Renal pelvis (tissue), 4 donors: ENCODE results near the gene IL1RL1. TPM values are rescaled to one million over a fixed set of nuclear protein-coding genes. Genes with fewer than 3 reads are reported as not detected.
"Not testable (repeated sequence)": the region's sequence is repeated elsewhere in the genome, so short reads cannot be mapped to it uniquely, and the experiment has no call there.

Experiments
- DNase-seq: peaks from one replicate; pipeline ENCODE4 v3.0.0-alpha.2; 2013
- polyA plus RNA-seq, 3 donors: library from polyadenylated mRNA; unstranded; fragments of 120-200 nt; gene quantifications; one replicate each; pipeline ENCODE4 v1.2.1, GENCODE V29; 2013; ENCODE audit not compliant: insufficient read length in 3 of 3

IL1RL1 gene
- polyA plus RNA-seq, 3 donors = 0.46 to 1.0 (median 0.53) TPM

DNA sequence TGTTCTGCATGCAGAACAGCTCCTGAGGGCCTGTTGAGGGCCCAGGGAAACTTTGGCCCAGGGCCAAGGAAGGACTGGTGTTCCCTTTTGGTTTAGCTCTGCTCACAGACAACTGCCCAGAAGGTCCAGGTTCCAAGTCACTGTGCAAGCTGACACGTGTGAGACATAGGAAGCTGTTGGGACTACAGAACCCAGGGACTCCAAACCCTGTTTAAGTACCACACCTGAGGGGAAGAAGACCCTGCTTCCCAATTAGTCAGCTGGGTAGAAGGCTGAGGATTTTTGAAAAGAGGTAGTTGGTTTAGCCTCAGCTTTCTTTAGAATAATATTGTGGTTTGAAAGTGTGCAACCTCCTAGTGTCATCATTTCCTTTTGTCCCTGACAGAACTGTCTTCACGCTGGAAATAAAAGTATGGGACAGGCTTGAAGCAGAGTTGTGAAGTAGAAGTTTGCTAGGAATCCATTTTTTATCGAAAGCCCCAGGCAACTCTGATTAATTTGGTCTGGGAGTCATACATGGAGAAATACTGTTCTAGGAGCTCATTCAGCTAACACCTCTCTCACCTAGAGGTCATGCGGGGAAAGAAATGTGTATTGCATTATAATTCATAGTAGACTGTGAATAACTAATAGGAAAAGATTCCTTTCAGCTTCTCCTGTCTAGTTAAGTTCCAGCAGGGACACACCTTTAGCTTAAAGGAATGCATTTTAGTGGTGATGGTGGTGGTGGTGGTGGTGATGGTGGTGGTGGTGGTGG is 19.9 kb upstream of the IL1RL1 start:
- no peak for DNase-seq

DNA sequence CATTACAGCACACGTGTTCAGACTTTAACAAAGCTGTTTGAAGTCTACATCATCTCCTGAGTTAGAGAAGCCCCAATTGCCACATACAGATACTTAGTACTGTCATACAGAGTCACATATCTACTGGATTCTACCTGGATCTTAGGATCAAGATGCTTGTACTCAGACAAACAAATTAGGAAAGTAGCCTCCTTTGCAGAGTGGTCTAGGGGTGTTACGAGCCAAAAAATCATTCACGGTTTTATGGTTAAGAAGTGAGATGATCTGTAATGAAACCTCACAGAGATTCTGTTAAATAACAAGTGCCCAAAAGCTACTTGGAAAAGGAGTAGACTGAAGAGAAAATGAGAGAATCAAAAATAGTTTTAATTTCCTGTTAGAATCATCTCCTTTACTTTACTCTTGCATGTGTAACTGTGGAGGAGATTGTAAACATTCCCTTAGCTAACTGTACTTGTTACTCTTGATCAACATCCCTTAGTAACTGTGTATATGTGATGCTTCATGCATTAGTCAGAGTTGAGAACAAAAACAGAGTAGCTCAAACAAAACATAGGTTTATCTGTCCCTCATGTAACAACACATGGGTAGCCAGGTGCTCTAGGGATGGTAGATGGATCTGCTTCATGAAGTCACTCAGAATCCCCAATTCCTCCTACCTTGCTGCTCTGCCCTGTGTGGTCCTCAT is 16.4 kb upstream of the IL1RL1 start:
- no peak for DNase-seq

DNA sequence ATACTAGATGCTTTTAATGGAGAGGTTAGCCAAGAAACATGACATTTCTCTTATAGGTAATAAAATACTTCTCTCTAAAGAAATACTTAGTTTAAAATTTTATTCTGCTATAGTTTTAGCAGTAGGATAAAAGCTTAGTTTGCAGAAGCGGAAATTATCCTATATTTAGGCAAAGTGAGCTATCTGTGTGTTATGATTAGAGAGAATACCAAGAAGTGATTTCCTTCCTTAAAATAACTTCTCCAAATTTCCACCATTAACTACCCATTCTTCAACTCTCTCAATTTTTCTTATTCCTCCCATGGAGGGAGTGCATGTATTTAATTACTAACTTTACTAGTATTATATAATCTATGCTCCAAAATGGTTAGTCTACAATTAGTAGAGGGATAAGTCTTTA is 15.8 kb upstream of the IL1RL1 start:
- DNase-seq = no peak

DNA sequence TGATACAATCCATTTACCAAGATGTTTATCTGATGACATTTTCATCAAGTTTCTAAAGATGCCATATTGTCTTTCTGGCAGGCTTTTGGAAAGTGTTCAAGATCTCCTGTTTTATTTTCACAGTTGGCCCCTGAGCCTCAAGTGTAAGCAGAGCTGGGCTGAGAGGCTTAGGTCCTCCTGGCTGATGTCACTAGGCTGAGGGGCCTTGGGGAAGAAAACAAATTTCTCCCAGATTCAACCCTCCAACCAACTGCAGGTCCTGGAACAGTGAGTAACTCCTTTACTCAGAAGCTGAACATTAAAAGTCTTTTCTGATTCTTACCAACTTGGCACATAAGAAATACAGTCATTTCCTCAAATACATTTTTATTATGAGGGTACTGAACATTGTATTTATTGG is 14.9 kb upstream of the IL1RL1 start:
- no peak for DNase-seq

GRCh38 chr2:102297891-102298290 is 13.5 kb upstream of the IL1RL1 start:
- DNase-seq = no peak

DNA sequence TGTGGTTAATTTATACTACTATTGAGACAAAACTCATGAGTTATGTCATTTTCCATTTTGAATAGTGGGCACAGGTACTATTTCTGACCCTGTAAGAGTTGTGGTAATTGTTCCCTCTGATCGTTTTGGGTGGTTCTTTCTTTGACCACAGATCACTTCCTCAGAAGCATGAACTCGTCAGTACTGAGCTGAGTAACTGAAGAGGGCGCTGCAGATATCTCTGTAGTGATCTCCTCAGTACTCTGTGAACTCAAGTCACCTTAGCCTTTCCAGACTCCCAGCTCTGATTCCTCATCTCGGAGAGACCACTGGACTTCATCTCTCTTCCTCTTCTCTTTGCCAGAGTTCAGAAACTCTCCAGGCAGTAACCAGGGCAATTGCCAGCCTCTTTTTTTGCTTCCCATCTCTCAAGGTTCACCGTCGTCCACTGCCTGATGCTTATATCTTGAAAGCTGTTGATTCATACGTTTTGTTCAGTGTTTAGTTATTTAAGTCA is 9.4 kb upstream of the IL1RL1 start:
- no peak for DNase-seq

DNA sequence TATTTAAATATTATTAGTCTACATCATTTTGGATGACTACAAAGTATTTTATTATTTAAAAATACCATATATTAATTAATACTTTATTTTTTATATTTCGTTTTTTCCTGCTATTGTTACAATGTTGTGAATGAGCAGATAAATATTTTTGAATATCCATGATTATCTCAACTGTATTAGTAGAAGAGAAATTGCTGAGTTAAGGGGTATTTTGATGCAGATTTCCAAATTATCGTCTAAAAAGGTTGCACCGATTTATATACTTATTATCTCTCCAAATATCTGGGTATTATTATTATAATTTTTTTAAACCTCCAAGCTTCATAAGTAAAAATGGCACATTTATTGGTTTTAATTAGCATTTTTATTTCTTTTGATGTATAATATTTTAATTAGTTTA is 8.9 kb upstream of the IL1RL1 start:
- no peak for DNase-seq

DNA sequence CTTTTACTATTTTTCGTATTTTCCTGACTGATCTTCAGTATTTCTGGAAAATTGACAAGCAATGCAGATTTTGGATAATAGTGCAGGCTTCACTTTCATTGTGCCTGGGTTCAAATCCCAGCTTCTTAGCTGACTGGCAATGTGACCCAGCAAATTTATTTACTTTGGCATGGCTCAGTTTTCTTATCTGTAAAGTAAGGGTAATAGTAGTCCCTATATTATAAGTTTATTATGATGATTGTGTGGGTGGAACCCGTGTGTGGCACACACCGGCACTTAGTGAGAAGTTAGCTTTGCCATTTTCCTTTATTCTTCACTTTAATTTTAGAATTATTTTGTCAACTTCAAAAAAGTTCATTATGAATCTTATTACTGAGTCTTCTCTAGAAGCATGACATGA is 7.8 kb upstream of the IL1RL1 start:
- DNase-seq = no peak

DNA sequence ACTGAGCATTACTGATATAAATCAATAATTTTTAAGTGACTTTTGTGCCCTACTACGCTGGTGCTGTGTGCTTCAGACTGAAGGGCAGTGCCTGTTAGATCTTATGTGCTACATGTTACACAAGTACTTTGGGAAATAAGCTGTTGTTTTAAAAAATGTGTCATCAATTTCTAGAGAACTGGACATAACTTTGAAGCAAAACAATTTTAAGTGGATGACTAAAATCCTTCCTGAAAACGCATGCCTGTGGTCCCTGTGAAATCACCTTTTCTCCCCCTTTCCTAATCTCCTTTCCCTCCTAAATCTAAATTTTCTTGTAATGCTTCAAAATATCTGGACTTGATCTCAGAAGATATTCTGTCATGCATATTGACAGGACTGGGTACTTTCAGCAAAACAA is 7.1 kb upstream of the IL1RL1 start:
- DNase-seq = no peak

DNA sequence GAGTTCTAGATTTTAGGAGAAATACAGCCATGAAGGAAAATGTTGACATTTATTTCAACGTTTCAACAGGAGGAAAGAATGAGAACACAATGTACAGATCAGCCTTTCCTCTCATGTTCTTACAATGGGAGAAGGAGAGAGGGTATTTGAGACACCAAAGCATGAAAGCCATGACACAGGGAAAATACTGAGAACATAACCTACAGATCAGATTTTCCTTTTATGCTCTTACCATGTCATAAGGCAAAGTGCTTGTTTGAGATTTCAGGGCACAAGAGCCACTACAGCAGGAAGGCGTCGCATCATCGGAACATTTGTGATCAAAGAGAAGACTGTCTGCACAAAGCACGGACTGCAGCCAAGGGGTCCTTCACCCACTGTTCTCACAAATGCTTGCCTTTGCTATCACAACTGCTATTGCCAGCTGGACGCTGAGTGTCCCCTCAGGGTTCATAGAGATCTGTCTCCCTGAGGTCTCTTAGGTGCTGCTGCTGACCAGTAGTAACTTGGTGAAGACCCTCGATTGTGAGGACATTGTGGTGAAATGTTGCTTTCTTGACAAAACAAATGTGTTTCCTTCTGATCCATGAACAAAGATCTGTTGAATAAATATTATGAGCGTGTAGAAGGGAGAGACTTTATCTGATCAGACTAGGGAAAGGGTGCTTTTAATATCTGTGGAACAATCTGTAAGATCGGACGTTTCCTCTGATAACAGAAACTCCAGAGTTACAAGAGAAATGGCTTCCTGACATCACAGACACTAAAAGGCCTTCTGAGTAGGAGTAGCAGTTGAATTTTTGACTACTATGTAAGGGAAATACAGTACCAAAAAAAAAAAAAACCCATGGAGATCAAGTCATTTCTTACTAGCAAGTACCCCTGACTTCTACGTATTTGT is 6.4 kb upstream of the IL1RL1 start:
- DNase-seq = no peak

DNA sequence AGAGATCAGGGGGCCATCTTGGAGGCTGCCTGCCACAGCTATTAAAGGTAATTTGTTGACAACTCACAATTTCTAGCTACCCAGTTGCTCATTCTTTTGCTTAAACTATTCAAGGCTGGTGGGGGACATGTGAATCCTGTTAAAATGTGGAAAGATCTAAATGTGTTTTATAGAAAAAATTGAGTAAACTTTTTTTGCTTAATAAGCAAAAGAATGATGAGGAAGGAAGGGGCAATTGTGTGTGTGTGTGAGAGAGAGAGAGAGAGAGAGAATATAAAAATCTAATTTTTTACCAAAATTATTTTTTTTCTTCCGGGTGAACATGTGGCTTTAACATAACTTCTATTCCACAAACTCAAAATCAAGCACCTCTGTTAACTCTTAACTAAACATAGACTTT is 5.2 kb upstream of the IL1RL1 start:
- DNase-seq = no peak

GRCh38 chr2:102313025-102313424 is 1.7 kb downstream of the IL1RL1 start:
- no peak for DNase-seq

DNA sequence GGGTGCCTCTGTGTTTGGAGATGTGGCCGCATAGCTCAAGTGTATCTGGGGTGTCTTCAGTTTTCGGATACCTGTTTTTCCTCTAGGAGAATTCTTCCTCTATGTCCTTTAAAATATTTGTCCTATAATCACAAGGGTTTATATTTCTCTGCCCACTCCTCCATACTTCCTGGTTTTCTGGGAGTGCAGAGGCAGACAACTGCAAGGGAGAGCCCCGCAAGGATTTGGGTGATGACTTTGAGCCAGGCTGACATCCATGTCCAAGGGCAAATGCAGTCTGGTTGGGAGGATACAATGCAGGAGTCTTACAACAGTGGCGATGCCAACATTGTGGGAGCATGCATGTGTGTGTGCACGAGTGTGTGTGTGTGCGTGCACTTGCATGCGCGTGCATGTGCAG is 2.1 kb downstream of the IL1RL1 start:
- DNase-seq = no peak

GRCh38 chr2:102313950-102314349 is 2.6 kb downstream of the IL1RL1 start:
- DNase-seq = no peak

GRCh38 chr2:102315921-102316320 is 4.6 kb downstream of the IL1RL1 start:
- DNase-seq = no peak

DNA sequence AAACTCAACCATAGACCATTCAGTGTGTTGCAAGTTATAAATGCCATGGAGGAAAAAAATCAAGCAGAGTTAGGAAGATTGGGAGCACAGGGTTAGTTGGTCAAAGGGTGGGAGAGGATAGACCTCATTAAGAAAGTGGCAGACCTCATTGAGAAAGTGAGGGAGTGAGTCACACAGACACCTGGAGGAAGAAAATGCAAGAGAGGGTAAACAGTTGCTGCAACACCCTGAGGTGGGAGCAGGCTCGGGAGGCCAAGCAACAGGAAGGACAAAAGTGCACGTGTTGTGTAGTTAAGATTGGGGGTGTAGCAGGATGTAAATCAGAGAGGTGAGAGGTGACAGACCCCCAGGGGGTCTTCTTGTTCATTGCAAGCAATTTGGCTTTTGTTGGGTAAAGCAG is 6.4 kb downstream of the IL1RL1 start:
- no peak for DNase-seq

DNA sequence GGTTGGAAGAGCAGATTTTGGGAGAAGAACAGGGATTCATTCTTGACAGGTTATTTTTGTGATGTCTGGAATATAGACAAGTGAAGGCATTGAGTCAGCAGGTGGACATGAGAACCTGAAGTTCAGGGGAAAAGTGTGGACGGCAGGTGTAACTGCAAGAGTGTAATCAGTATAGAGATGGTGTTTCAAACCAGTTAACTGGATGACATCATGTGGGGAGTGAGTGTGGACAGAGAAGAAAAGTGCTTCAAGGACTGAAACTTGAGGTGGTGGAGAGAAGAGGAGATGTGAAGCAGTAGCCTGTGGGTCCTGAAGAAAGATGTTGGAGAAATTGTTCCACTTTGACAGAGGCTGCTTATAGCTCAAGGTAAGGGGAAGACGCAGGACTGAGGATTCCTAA is 7.1 kb downstream of the IL1RL1 start:
- DNase-seq = no peak

DNA sequence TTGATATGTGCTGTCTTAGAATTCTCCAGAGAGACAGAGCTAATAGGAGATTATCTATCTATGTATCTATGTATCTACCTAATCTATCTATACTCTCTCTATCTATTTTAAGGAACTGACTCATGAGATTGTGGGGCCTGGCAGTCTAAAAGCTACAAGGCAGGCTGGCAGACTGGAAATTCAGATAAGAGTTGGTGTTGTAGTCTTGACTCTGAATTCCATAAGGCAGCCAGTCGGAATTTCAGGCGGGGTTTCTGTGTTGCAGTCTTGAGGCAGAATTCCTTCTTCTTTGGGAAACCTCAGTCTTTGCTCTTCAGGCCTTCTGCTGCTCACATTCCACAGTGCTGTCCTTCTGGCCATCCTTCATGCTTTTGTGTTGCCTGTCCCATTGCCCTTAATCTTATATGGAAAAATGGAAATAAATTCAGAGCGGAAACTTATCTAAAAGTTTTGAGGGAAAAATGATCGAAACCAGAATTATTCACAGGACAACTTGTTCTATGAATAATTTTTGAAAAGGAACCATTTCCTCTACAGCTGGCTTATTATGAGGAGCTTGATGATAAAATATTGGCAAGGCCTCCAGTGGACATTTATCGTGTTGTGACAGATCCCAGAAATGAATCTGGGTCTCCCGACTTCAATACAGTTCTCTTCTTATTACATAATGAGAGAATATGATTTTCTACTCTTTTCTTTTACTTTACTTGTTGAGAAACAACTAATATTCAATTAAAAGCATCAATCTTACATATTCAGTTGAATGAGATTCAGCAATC is 10.8 kb downstream of the IL1RL1 start:
- no peak for DNase-seq

DNA sequence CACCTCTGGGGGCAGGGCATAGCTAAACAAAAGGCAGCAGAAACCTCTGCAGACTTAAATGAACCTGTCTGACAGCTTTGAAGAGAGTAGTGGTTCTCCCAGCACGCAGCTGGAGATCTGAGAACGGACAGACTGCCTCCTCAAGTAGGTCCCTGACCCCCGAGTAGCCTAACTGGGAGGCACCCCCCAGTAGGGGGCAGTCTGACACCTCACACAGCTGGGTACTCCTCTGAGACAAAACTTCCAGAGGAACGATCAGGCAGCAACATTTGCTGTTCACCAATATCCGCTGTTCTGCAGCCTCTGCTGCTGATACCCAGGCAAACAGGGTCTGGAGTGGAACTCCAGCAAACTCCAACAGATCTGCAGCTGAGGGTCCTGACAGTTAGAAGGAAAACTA is 13.6 kb downstream of the IL1RL1 start:
- not testable (repeated sequence) for DNase-seq

DNA sequence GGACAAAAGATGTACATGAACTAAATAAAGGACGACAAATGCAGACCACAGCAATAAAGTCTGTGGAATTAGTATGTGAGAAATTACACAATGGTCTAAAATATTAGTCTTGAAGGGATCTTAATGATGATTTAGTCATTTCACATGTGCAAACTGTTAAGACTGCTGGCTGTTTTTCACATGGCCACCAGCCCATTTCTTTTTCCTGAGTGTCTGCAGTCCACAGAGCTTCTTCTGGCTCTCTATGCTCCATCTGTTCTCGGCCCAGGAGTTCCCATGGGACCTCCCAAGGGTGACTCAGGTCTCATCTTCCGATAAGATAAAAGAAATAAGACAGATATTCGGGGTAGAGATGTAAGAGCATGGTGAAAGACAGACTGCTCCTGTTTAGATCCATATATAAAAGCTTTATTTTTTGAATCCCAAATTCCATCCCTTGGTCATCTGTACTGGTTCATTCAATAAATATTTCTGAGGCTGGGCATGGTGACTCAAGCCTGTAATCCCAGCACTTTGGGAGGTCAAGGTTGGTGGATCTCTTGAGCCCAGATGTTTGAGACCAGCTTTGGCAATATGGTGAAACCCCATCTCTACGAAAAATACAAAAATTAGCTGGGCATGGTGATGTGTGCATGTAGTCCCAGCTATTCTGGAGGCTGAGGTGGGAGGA is 20.1 kb downstream of the IL1RL1 start:
- no peak for DNase-seq

DNA sequence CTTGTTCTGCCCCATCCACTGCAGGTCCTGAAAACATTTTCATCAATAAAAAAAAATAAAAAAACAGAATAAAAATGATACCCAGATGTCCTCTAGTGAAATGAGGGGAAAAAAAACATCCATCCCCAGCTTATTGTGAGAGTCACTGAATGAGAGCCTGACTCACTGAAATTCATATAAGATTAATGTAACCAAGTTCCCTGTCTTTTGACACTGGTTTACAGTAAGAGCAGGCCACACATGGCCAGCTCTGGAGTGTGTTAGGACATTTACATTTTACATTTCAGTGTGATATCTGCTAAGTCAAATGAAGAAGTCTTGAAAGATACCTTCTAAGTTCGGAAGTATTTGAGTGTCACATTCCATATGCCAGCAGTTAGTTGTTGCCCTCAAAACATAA is 23.1 kb downstream of the IL1RL1 start:
- DNase-seq = no peak
